NT2/D1 (cell line): Measurements from ENCODE around the gene RNF152.

Experiments used
- DNase-seq: peaks from one replicate; pipeline ENCODE4 v3.0.0-alpha.2; 2011; ENCODE audit warnings: low read depth, low spot score
- H3K27me3 ChIP-seq: 2 replicates; pipeline ENCODE4 v1.6.0; 2011; ENCODE audit warnings: mild to moderate bottlenecking; ENCODE audit not compliant: insufficient read length, insufficient read depth
- H3K36me3 ChIP-seq: 2 replicates; pipeline ENCODE4 v1.6.1; 2011; ENCODE audit warnings: mild to moderate bottlenecking, low read length, mixed read lengths; ENCODE audit not compliant: insufficient read depth, insufficient read length
- H3K4me1 ChIP-seq: 2 replicates; pipeline ENCODE4 v1.5.1; 2011; ENCODE audit not compliant: insufficient read depth, insufficient read length
- H3K4me3 ChIP-seq: 2 replicates; pipeline ENCODE4 v1.5.1; 2011; ENCODE audit warnings: low read depth; ENCODE audit not compliant: insufficient read length
- H3K9ac ChIP-seq: 2 replicates; pipeline ENCODE4 v1.6.0; 2011; ENCODE audit warnings: low read depth; ENCODE audit not compliant: insufficient read length
- H3K9me3 ChIP-seq: 2 replicates; pipeline ENCODE4 v1.5.1; 2011; ENCODE audit warnings: mild to moderate bottlenecking, low read length; ENCODE audit not compliant: insufficient read depth
- SUZ12 ChIP-seq: IDR thresholded peaks from 2 replicates; pipeline ENCODE4 v1.6.1; 2011; ENCODE audit not compliant: insufficient read length, insufficient read depth; ENCODE audit errors: extremely low read depth
- YY1 ChIP-seq: IDR thresholded peaks from 2 replicates; pipeline ENCODE4 v1.6.1; 2011; ENCODE audit not compliant: insufficient read length, insufficient read depth
- ZNF274 ChIP-seq: IDR thresholded peaks from 2 replicates; pipeline ENCODE4 v1.6.1; 2011; ENCODE audit warnings: mild to moderate bottlenecking, low read depth, low read length

Gene RNF152, protein sequence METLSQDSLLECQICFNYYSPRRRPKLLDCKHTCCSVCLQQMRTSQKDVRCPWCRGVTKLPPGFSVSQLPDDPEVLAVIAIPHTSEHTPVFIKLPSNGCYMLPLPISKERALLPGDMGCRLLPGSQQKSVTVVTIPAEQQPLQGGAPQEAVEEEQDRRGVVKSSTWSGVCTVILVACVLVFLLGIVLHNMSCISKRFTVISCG

DNA sequence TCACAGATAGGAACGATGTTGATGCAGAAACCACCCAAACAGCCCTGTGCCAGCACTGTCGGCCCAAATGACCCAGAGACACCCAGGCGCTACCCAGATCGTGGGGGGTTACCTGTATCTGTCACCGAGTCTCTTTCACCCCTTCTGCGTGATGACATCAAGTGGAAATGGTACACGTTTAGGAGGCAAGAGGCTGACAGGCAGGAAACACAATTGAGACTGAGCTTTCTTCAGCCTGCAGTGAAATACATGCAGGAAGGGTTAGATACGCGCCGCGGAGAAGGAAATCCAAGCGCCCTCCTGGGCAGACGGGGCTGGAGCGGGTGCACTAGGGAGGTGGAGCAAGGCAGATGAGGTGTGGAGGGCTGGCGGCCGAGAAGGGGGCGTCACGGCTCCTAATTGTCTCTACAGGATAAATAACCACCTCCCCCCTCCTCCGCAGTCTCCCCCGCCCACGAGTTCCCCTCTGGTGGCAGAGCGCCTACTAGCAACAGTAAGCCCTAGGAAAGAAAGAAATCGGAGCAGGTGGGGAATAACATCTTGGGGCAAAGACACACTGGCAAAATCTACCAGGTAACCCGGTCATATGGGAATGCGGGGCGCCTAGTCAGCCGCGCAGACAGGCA lies at the start of gene RNF152:
TSS of gene RNF152 (minus strand) at position 325 of the 626 bp plus-strand sequence. CDS start 76,544 bp downstream, outside the sequence.
- TF ChIP-seq ZNF274 (no peak), YY1 (no peak), SUZ12 (no peak)
- Histone ChIP-seq H3K4me1 (peaks cover 5% of the 10 kb centered on the region), H3K36me3 (peaks cover 19% of the 10 kb centered on the region), H3K9me3 (no peaks in the 10 kb centered on the region), H3K27me3 (peaks cover 34% of the 10 kb centered on the region), H3K4me3 (peak within 1 kb of the TSS; percentile 58), H3K9ac (peak within 1 kb of the TSS; percentile 67)
- no peak for DNase-seq

- H3K27me3 ChIP-seq: no peaks in the 10 kb centered on the region
- H3K4me1 ChIP-seq: no peaks in the 10 kb centered on the region
- no peak for DNase-seq
- H3K4me3 ChIP-seq: no peak overlapping the region
- no peaks in the 10 kb centered on the region for H3K36me3 ChIP-seq
- no peak for TF ChIP-seq SUZ12
- no peak for TF ChIP-seq ZNF274
- TF ChIP-seq YY1: no peak
- H3K9me3 ChIP-seq: peaks cover 6% of the 10 kb centered on the region; the same call in 1 of the 2 replicates
- H3K9ac ChIP-seq: no peak overlapping the region
Observed at GRCh38 chr18:61941948-61942471, 49.2 kb upstream of the RNF152 start.

DNA sequence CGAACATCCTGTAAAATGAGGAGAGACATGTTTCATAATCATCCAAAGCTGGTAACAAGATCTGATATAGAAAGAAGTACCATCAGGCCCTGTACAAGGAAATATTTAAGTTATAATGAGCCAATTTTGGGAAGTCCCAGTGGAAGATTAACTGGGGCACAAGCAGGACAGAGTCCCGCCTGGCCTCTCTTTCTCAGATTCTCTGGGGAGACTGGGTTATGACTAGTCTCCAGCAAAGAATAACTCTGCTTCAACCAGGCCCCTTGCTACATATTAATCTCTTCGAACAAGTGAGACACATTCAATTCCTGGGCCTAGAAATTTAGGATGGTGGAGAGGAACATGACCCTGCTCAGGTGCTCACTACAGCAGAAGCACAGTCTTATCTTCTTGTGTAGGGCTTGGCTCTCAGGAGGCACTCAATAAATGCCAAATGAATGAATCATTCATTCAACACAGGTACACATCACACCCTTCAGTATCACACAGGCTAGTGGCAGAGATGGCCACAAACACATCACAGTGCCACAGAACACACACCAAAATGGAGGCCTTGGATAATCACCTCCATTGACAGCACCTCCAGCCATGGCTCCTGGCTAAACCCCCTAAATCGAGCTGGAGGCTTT lies 46.4 kb upstream of the RNF152 start:
- H3K27me3 ChIP-seq: no peaks in the 10 kb centered on the region
- no peaks in the 10 kb centered on the region for H3K4me1 ChIP-seq
- no peak for DNase-seq
- H3K9me3 ChIP-seq: peaks cover 6% of the 10 kb centered on the region; the same call in 1 of the 2 replicates
- no peak overlapping the region for H3K9ac ChIP-seq
- TF ChIP-seq SUZ12 (no peak), ZNF274 (no peak), YY1 (no peak)
- H3K4me3 ChIP-seq: no peak overlapping the region
- no peaks in the 10 kb centered on the region for H3K36me3 ChIP-seq

- Histone ChIP-seq H3K4me3 (no peak overlapping the region), H3K4me1 (no peaks in the 10 kb centered on the region), H3K27me3 (no peaks in the 10 kb centered on the region), H3K9ac (no peak overlapping the region), H3K36me3 (no peaks in the 10 kb centered on the region), H3K9me3 (0 out of 2 replicates have a peak, but pooled peaks cover 9% of the 10 kb centered on the region)
- DNase-seq: no peak
- TF ChIP-seq YY1: no peak
- TF ChIP-seq ZNF274: no peak
- no peak for TF ChIP-seq SUZ12
Observed at GRCh38 chr18:61935362-61935761, 42.6 kb upstream of the RNF152 start.

GRCh38 chr18:61931654-61932379 lies 39.0 kb upstream of the RNF152 start:
- no peak for DNase-seq
- Histone ChIP-seq H3K9ac (no peak overlapping the region), H3K4me3 (no peak overlapping the region), H3K4me1 (no peaks in the 10 kb centered on the region), H3K27me3 (no peaks in the 10 kb centered on the region), H3K36me3 (no peaks in the 10 kb centered on the region), H3K9me3 (peaks cover 9% of the 10 kb centered on the region; the same call in 1 of the 2 replicates)
- no peak for TF ChIP-seq ZNF274
- TF ChIP-seq SUZ12: no peak
- no peak for TF ChIP-seq YY1

DNA sequence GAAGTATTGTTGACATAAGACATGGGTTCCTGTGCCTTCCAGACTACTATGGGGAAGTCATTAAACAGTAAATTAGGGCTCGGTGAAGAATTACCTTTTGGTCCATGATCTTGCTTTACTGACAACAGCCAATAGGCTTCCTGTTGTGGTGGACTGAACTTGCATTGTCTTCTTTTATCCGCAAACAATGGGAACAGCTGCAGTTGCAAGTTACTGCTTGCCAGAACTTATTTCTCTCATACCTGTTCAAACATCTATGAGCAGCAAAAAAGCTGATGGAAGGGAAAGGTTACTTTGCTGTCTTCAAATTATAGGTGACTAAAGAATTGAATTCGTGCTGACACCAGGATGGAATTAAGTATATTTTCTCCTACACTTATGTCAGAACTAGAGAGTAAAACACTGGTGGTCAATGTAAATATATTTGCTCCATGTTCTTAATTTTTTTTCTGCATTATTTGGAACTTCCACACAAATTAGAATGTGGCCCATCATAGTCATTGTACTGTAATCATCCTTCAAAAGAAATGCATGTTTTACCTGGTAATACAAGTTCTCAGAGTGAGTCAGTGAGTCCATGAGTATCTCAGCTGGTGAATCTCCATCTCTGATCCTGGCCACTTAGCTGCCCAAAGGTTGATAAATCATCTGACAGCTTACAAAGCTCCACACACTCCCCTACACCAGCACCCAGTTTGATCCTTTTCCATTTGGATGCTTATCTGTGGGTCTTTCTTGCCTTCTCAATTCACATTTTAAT lies 37.3 kb upstream of the RNF152 start:
- Histone ChIP-seq H3K4me1 (no peaks in the 10 kb centered on the region), H3K4me3 (no peak overlapping the region), H3K9ac (no peak overlapping the region), H3K36me3 (no peaks in the 10 kb centered on the region), H3K27me3 (no peaks in the 10 kb centered on the region), H3K9me3 (peaks cover 9% of the 10 kb centered on the region; the same call in 1 of the 2 replicates)
- DNase-seq: no peak
- no peak for TF ChIP-seq SUZ12
- TF ChIP-seq ZNF274: no peak
- TF ChIP-seq YY1: no peak
